Nephron (organoid): ENCODE data around the gene ASPDH.

Experiments
- H3K27ac Mint-ChIP-seq, 3 experiments: 2 replicates each; pipeline ENCODE4 v1.8.0; 2020; ENCODE audit warnings: mixed read lengths in 3 of 3, mild to moderate bottlenecking in 2 of 3, moderate library complexity in 1 of 3
- H3K27me3 Mint-ChIP-seq: 2 replicates; pipeline ENCODE4 v1.8.0; 2021; ENCODE audit warnings: low read depth, mild to moderate bottlenecking, moderate library complexity, mixed read lengths
- H3K36me3 Mint-ChIP-seq: 2 replicates; pipeline ENCODE4 v1.8.0; 2020; ENCODE audit warnings: low read depth, mixed read lengths
- H3K4me1 Mint-ChIP-seq: 2 replicates; pipeline ENCODE4 v1.8.0; 2020; ENCODE audit warnings: mixed read lengths
- H3K4me3 Mint-ChIP-seq, 3 experiments: 2 replicates each; pipeline ENCODE4 v1.8.0; 2020; ENCODE audit warnings: mild to moderate bottlenecking in 3 of 3, mixed read lengths in 3 of 3, moderate library complexity in 2 of 3
- H3K9me3 Mint-ChIP-seq: 2 replicates; pipeline ENCODE4 v1.8.0; 2020; ENCODE audit warnings: mixed read lengths
- CTCF ChIP-seq, 3 experiments: fragments of 200-600 bp; sonication (generic); IDR thresholded peaks; one replicate each; pipeline ENCODE4 v1.5.0; 2021; ENCODE audit warnings: antibody characterized with exemption in 3 of 3; ENCODE audit not compliant: unreplicated experiment in 3 of 3

Gene ASPDH

GRCh38 chr19:50480281-50481111, 33.2 kb downstream of the ASPDH start:
- Mint-ChIP-seq H3K27ac (no peak overlapping the region), H3K36me3 (peaks cover 57% of the 10 kb centered on the region), H3K9me3 (peaks cover 3% of the 10 kb centered on the region), H3K4me1 (peaks cover 14% of the 10 kb centered on the region), H3K27me3 (no peaks in the 10 kb centered on the region), H3K4me3 (no peak overlapping the region)
- TF ChIP-seq CTCF (IDR thresholded peaks at IDR 0.05; ENCODE audit: unreplicated experiment in 3 of 3), result no peak

GRCh38 chr19:50479761-50480251, 33.9 kb downstream of the ASPDH start:
- Mint-ChIP-seq H3K4me3 (no peak overlapping the region), H3K9me3 (peaks cover 3% of the 10 kb centered on the region), H3K27me3 (no peaks in the 10 kb centered on the region), H3K27ac (no peak overlapping the region), H3K4me1 (peaks cover 14% of the 10 kb centered on the region), H3K36me3 (peaks cover 50% of the 10 kb centered on the region)
- TF ChIP-seq CTCF (IDR thresholded peaks at IDR 0.05; ENCODE audit: unreplicated experiment in 3 of 3), result no peak

- Mint-ChIP-seq H3K9me3 (peaks cover 3% of the 10 kb centered on the region), H3K27ac (no peak overlapping the region), H3K27me3 (no peaks in the 10 kb centered on the region), H3K4me3 (peak overlapping the region; percentile 65 to 78 (median 65)), H3K36me3 (peaks cover 47% of the 10 kb centered on the region), H3K4me1 (peaks cover 14% of the 10 kb centered on the region)
- TF ChIP-seq CTCF (IDR thresholded peaks at IDR 0.05; ENCODE audit: unreplicated experiment in 3 of 3), result peak in 2 of 3 experiments; percentile 27
These were observed 34.6 kb downstream of the ASPDH start for GRCh38 chr19:50478901-50479715.

- H3K4me1 Mint-ChIP-seq, result peaks cover 14% of the 10 kb centered on the region
- H3K36me3 Mint-ChIP-seq, result peaks cover 41% of the 10 kb centered on the region
- no peaks in the 10 kb centered on the region for H3K27me3 Mint-ChIP-seq
- peak overlapping the region; percentile 97 to 98 (median 98) for H3K4me3 Mint-ChIP-seq
- no peak for TF ChIP-seq CTCF (IDR thresholded peaks at IDR 0.05; ENCODE audit: unreplicated experiment in 3 of 3)
- H3K9me3 Mint-ChIP-seq, result peaks cover 3% of the 10 kb centered on the region
- H3K27ac Mint-ChIP-seq, result peak overlapping the region in 2 of 3 experiments; percentile 0 to 61
These were observed 35.8 kb downstream of the ASPDH start for GRCh38 chr19:50477751-50478515.

GRCh38 chr19:50476907-50477238, 36.8 kb downstream of the ASPDH start:
- peak overlapping the region; percentile 89 to 99 (median 98) for H3K27ac Mint-ChIP-seq
- no peak for TF ChIP-seq CTCF (IDR thresholded peaks at IDR 0.05; ENCODE audit: unreplicated experiment in 3 of 3)
- H3K27me3 Mint-ChIP-seq, result no peaks in the 10 kb centered on the region
- H3K4me3 Mint-ChIP-seq, result peak overlapping the region; percentile 97 to 98 (median 98)
- H3K9me3 Mint-ChIP-seq, result peaks cover 3% of the 10 kb centered on the region
- H3K4me1 Mint-ChIP-seq, result peaks cover 14% of the 10 kb centered on the region
- peaks cover 36% of the 10 kb centered on the region for H3K36me3 Mint-ChIP-seq
